Transverse colon (tissue), 4 donors: Measurements from ENCODE around the gene TUT7. TPM values are rescaled to one million over a fixed set of nuclear protein-coding genes. Genes with fewer than 3 reads are reported as not detected.
A peak's percentile ranks its signal among the peaks of the same experiment; 100 is the strongest.

ENCODE experiments used
- DNase-seq: peaks from one replicate; pipeline ENCODE4 v3.0.0-alpha.2; 2019
- H3K27ac ChIP-seq, 4 donors: fragments of 200-600 bp; sonication (generic); 2 replicates each; pipeline ENCODE4 v1.5.1; 2016 to 2018; ENCODE audit warnings: inconsistent platforms in 4 of 4
- H3K27me3 ChIP-seq: fragments of 200-600 bp; sonication (generic); 2 replicates; pipeline ENCODE4 v1.5.1; 2017; ENCODE audit warnings: inconsistent platforms
- H3K36me3 ChIP-seq, 4 donors: fragments of 200-600 bp; sonication (generic); 2 replicates each; pipeline ENCODE4 v1.5.1; 2017 to 2019; ENCODE audit warnings: inconsistent platforms in 4 of 4
- H3K4me1 ChIP-seq, 4 donors: fragments of 200-600 bp; sonication (generic); 2 replicates each; pipeline ENCODE4 v1.5.1; 2017 to 2020; ENCODE audit warnings: inconsistent platforms in 4 of 4
- H3K4me3 ChIP-seq, 4 donors: fragments of 200-600 bp; sonication (generic); 1 replicate in 1 of 4; 2 replicates in 3 of 4; pipeline versions ENCODE4 v1.5.1 to v1.6.1; 2017 to 2019; ENCODE audit warnings: inconsistent platforms in 4 of 4
- H3K9me3 ChIP-seq, 2 donors: fragments of 200-600 bp; sonication (generic); 2 replicates each; pipeline ENCODE4 v1.5.1; 2017 to 2019; ENCODE audit warnings: inconsistent platforms in 2 of 2
- EP300 ChIP-seq: sonication (generic); formaldehyde crosslinking; IDR thresholded peaks from one replicate; pipeline ENCODE4 v1.6.1; 2017; ENCODE audit warnings: antibody characterized with exemption, low read depth
- POLR2A ChIP-seq: fragments of 450-650 bp; IDR thresholded peaks from one replicate; pipeline ENCODE4 v1.6.1; 2016; ENCODE audit warnings: antibody characterized with exemption, mild to moderate bottlenecking, moderate library complexity
- POLR2AphosphoS5 ChIP-seq, 3 donors: sonication (generic); formaldehyde crosslinking; IDR thresholded peaks; one replicate each; pipeline ENCODE4 v1.6.1; 2016; ENCODE audit warnings: antibody characterized with exemption in 3 of 3
- WGBS, 2 donors: methylation state at CpG; one replicate each; pipeline ENCODE4 v1.1.5; 2018; ENCODE audit warnings: low coverage in 1 of 2; 5-methylcytosine and 5-hydroxymethylcytosine counted together
- in situ Hi-C, 4 donors: fragments of 200-750 bp; cut with MboI; loops; one replicate each; pipeline versions ENCODE4 v1.15.0 to v1.15.1; 2017; ENCODE audit warnings: low sequenced_read_pairs in 3 of 4, low pct_ligation_motif_present in 1 of 4, low pct_unique_long_range_greater_than_20kb in 1 of 4
- intact Hi-C: fragments of 100-400 bp; cut with DNase I; formaldehyde crosslinking; loops from one replicate; pipeline ENCODE4 v1.15.1; 2023; ENCODE audit warnings: low total_unique reads
- small RNA-seq, 4 donors: library from RNA; depleted of rRNA; stranded (forward); fragments of <200 nt; gene quantifications; one replicate each; pipeline ENCODE3, GENCODE V24; 2016
- total RNA-seq, 4 donors: library from RNA; depleted of rRNA; stranded (reverse); fragments of >200 nt; gene quantifications; one replicate each; pipeline ENCODE4 v1.1.0, GENCODE V29; 2016
- TF ChIP-seq, protein P1 (sequence below), 5 experiments: fragments of 200-600 bp in 3 of 5; fragments of 450-650 bp in 2 of 5; sonication (generic) in 3 of 5; IDR thresholded peaks; 1 replicate in 2 of 5; 2 replicates in 3 of 5; pipeline ENCODE4 v1.5.1; 2016 to 2017; ENCODE audit warnings: antibody characterized with exemption in 5 of 5, inconsistent platforms in 3 of 5, mild to moderate bottlenecking in 2 of 5, moderate library complexity in 1 of 5

TUT7 gene
- total RNA-seq, 4 donors from 2014 or later = 29.5 to 72.9 (median 43.0) TPM

- H3K27ac ChIP-seq = no peak overlapping the region
- in situ Hi-C loops (no loop called here), intact Hi-C loops (no loop called here)
- H3K4me1 ChIP-seq = no peaks in the 10 kb centered on the region
- H3K4me3 ChIP-seq = no peak overlapping the region
- TF ChIP-seq EP300 = no peak
- no peak for TF ChIP-seq POLR2A
- no peak for TF ChIP-seq POLR2AphosphoS5 (IDR thresholded peaks at IDR 0.05)
- TF ChIP-seq, protein P1, sequence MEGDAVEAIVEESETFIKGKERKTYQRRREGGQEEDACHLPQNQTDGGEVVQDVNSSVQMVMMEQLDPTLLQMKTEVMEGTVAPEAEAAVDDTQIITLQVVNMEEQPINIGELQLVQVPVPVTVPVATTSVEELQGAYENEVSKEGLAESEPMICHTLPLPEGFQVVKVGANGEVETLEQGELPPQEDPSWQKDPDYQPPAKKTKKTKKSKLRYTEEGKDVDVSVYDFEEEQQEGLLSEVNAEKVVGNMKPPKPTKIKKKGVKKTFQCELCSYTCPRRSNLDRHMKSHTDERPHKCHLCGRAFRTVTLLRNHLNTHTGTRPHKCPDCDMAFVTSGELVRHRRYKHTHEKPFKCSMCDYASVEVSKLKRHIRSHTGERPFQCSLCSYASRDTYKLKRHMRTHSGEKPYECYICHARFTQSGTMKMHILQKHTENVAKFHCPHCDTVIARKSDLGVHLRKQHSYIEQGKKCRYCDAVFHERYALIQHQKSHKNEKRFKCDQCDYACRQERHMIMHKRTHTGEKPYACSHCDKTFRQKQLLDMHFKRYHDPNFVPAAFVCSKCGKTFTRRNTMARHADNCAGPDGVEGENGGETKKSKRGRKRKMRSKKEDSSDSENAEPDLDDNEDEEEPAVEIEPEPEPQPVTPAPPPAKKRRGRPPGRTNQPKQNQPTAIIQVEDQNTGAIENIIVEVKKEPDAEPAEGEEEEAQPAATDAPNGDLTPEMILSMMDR (IDR thresholded peaks at IDR 0.05) = no peak
- no peaks in the 10 kb centered on the region for H3K27me3 ChIP-seq
- H3K9me3 ChIP-seq = peaks cover 3 to 7% of the 10 kb centered on the region in 2 donors
- 81 to 85% methylated on average over 4 of the region's 4 CpGs for WGBS, 2 donors
- DNase-seq = no peak
- no peaks in the 10 kb centered on the region for H3K36me3 ChIP-seq
Observed at GRCh38 chr9:86248746-86249145, 105.5 kb downstream of the TUT7 start.

- WGBS, 2 donors = 47 to 66% methylated on average over 2 to 6 of the region's 6 CpGs
- Histone ChIP-seq H3K9me3 (no peaks in the 10 kb centered on the region), H3K4me3 (no peak overlapping the region), H3K27ac (no peak overlapping the region), H3K36me3 (no peaks in the 10 kb centered on the region), H3K4me1 (peaks cover 0 to 7% (median 4%) of the 10 kb centered on the region in 4 donors), H3K27me3 (no peaks in the 10 kb centered on the region)
- no peak for DNase-seq
- intact Hi-C loops (no loop called here), in situ Hi-C loops (no loop called here)
- no peak for TF ChIP-seq EP300
- no peak for TF ChIP-seq POLR2A
- no peak for TF ChIP-seq POLR2AphosphoS5 (IDR thresholded peaks at IDR 0.05)
- TF ChIP-seq, protein P1 (IDR thresholded peaks at IDR 0.05) = no peak
Observed at GRCh38 chr9:86246752-86247161, 107.5 kb downstream of the TUT7 start.

DNA sequence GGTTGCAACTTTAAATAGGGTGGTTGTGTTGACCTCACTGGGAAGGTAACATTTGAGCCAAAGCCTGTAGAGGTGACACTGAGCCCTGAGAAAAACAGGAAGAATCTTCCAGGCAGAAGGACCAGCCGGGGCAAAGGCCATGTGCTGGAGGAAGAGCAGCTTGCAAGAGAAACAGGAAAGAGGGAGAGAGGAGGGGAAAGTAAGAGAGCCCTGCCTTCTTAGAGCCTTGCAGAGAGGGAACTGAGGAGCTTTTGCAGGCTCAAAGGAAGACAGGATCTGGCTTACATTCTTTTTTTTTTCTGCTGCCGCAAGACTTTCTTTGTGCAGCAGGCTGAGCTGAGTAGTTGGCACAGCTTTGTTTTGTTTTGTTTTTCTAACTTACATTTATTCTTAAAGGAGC lies 112.1 kb downstream of the TUT7 start:
- H3K9me3 ChIP-seq = no peaks in the 10 kb centered on the region
- no peaks in the 10 kb centered on the region for H3K36me3 ChIP-seq
- WGBS, 2 donors = 21 to 58% methylated on average over 2 of the region's 2 CpGs
- no peak for TF ChIP-seq EP300
- DNase-seq = peak; percentile 9
- no peaks in the 10 kb centered on the region for H3K27me3 ChIP-seq
- no peak overlapping the region for H3K4me3 ChIP-seq
- H3K4me1 ChIP-seq = peaks cover 0 to 7% (median 4%) of the 10 kb centered on the region in 4 donors
- H3K27ac ChIP-seq = no peak overlapping the region
- intact Hi-C loops (no loop called here), in situ Hi-C loops (no loop called here)

DNA sequence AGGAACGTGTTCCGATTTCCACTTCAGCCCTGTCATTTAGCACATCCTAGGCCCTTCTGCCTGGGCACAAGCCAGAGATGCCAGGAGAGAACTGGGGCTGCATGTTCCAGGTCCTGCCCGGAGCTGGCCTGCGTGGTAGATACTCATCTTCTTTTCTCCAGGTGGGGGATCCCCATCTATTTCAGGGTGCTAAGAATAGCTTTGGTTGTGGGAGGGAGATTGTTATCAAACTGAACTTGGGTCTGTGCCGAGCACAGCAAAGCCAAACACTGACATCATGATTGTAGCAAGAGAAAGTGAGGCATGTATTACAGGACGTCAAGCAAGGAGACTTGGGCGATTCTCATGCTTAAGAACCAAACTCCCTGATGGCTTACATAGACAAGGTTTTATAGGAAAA lies 113.0 kb downstream of the TUT7 start:
- TF ChIP-seq POLR2AphosphoS5 (IDR thresholded peaks at IDR 0.05) = no peak
- intact Hi-C loops (no loop called here), in situ Hi-C loops (no loop called here)
- H3K9me3 ChIP-seq = no peaks in the 10 kb centered on the region
- peaks cover 0 to 7% (median 4%) of the 10 kb centered on the region in 4 donors for H3K4me1 ChIP-seq
- H3K4me3 ChIP-seq = no peak overlapping the region
- DNase-seq = no peak
- no peaks in the 10 kb centered on the region for H3K36me3 ChIP-seq
- H3K27ac ChIP-seq = no peak overlapping the region
- no peaks in the 10 kb centered on the region for H3K27me3 ChIP-seq
- WGBS, 2 donors = 78 to 84% methylated on average over 7 of the region's 7 CpGs

- 53 to 60% methylated on average over 10 of the region's 10 CpGs for WGBS, 2 donors
- Histone ChIP-seq H3K4me1 (peaks cover 0 to 7% (median 4%) of the 10 kb centered on the region in 4 donors), H3K27me3 (no peaks in the 10 kb centered on the region), H3K9me3 (no peaks in the 10 kb centered on the region), H3K27ac (no peak overlapping the region), H3K4me3 (no peak overlapping the region), H3K36me3 (no peaks in the 10 kb centered on the region)
- TF ChIP-seq, protein P1 (IDR thresholded peaks at IDR 0.05) = peak in 1 of 5 experiments; percentile 13
- no peak for TF ChIP-seq EP300
- no peak for TF ChIP-seq POLR2A
- TF ChIP-seq POLR2AphosphoS5 (IDR thresholded peaks at IDR 0.05) = no peak
- in situ Hi-C loops (no loop called here), intact Hi-C loops (no loop called here)
- no peak for DNase-seq
Observed at GRCh38 chr9:86238861-86239770, 115.1 kb downstream of the TUT7 start.

Small RNA genes within 50 kb of the gene (small RNA-seq; reads per million reads assigned to genes)
- 0 reads per million in 4 donors for gene RN7SKP264

Other genes with a start within 250 kb of the TUT7 start
- gene C9orf153, start 94.8 kb downstream of the TUT7 start, total RNA-seq = under 1 TPM in 1 of 4 donors, not detected in 3; 0.48 TPM
- 10 to 100 TPM in 3 of 4 donors, 1 to 10 TPM in 1; 2.2 to 38.4 (median 29.4) TPM for gene ISCA1, start 71.9 kb downstream of the TUT7 start, total RNA-seq